B cell (primary cell): ENCODE data around the gene TCP10L. TPM values are rescaled to one million over a fixed set of nuclear protein-coding genes. Genes with fewer than 3 reads are reported as not detected.
"Not testable (repeated sequence)": the region's sequence is repeated elsewhere in the genome, so short reads cannot be mapped to it uniquely, and the experiment has no call there.

ENCODE experiments used
- ATAC-seq: fragments of 200-7000 bp; cut with Tn5 transposase; one replicate; pipeline ENCODE4 v1.10.0; 2021; ENCODE audit warnings: low read depth, mild to moderate bottlenecking, moderate number of reproducible peaks, moderate library complexity
- CTCF ChIA-PET: fragments of 350-600 bp; sonication (Branson Sonifier 250); formaldehyde crosslinking; loops from one replicate; lab custom pipeline; 2021; ENCODE audit warnings: antibody characterized with exemption, inconsistent platforms; lab: Charles Lee
- POLR2A ChIA-PET: fragments of 350-600 bp; sonication (Branson Sonifier 250); formaldehyde crosslinking; loops from one replicate; lab custom pipeline; 2021; ENCODE audit warnings: antibody characterized with exemption; lab: Charles Lee
- DNase-seq: peaks from one replicate; pipeline ENCODE4 v3.0.0; 2013
- H2AFZ ChIP-seq: 2 replicates; pipeline ENCODE4 v1.6.1; 2012; ENCODE audit warnings: mild to moderate bottlenecking, low read depth, low read length; ENCODE audit not compliant: insufficient read depth, poor library complexity, severe bottlenecking
- H3K27ac ChIP-seq, 2 donors: 1 replicate in 1 of 2; 2 replicates in 1 of 2; pipeline ENCODE4 v1.5.1; 2012 to 2013; ENCODE audit warnings: low read length in 2 of 2, mild to moderate bottlenecking in 2 of 2, moderate library complexity in 1 of 2
- H3K27me3 ChIP-seq, 4 experiments: fragments of 200-600 bp in 1 of 4; sonication (generic) in 1 of 4; replicated peaks in 1 of 4; 1 replicate in 2 of 4; 2 replicates in 2 of 4; pipeline versions ENCODE4 v1.6.1 to v1.7.0; 2013 to 2016; ENCODE audit warnings: low read length in 3 of 4, mild to moderate bottlenecking in 2 of 4, mixed read lengths in 1 of 4, moderate library complexity in 1 of 4; ENCODE audit not compliant: insufficient read depth in 4 of 4, control insufficient read depth in 3 of 4; ENCODE audit errors: control extremely low read depth in 1 of 4
- H3K36me3 ChIP-seq, 2 experiments: replicated peaks in 1 of 2; 1 replicate in 1 of 2; 2 replicates in 1 of 2; pipeline versions ENCODE4 v1.6.1 to v1.7.1; 2013; ENCODE audit warnings: low read length in 1 of 2; ENCODE audit not compliant: insufficient read depth in 2 of 2, control insufficient read depth in 1 of 2; ENCODE audit errors: control extremely low read depth in 1 of 2, extremely low read depth in 1 of 2
- H3K4me1 ChIP-seq, 2 donors: fragments of 200-600 bp in 1 of 2; sonication (generic) in 1 of 2; 1 replicate in 1 of 2; 2 replicates in 1 of 2; pipeline versions ENCODE4 v1.5.1 to v1.6.1; 2013 to 2017; ENCODE audit warnings: low read length in 2 of 2; ENCODE audit not compliant: control insufficient read depth in 2 of 2, insufficient read depth in 2 of 2
- H3K4me2 ChIP-seq: replicated peaks from 2 replicates; pipeline ENCODE3; 2012; ENCODE audit warnings: mild to moderate bottlenecking, low read depth, low read length; ENCODE audit not compliant: poor library complexity, severe bottlenecking
- H3K4me3 ChIP-seq, 5 experiments: fragments of 200-600 bp in 1 of 5; sonication (generic) in 1 of 5; 1 replicate in 3 of 5; 2 replicates in 2 of 5; pipeline versions ENCODE4 v1.5.1 to v1.7.0; 2011 to 2016; ENCODE audit warnings: low read length in 4 of 5, mild to moderate bottlenecking in 4 of 5, low read depth in 2 of 5, control low read depth in 1 of 5, moderate library complexity in 1 of 5; ENCODE audit not compliant: insufficient read depth in 1 of 5; ENCODE audit errors: control extremely low read depth in 1 of 5, extremely low read depth in 1 of 5
- H3K79me2 ChIP-seq: fragments of 200-600 bp; sonication (generic); one replicate; pipeline ENCODE4 v1.6.0; 2016; ENCODE audit warnings: low read length; ENCODE audit not compliant: control insufficient read depth, insufficient read depth
- H3K9ac ChIP-seq: fragments of 200-600 bp; sonication (generic); 2 replicates; pipeline ENCODE4 v1.6.1; 2017; ENCODE audit warnings: mild to moderate bottlenecking, low read length, moderate library complexity
- H3K9me3 ChIP-seq, 3 donors: one replicate each; pipeline versions ENCODE4 v1.6.1 to v1.7.1; 2013; ENCODE audit warnings: low read length in 2 of 3; ENCODE audit not compliant: control insufficient read depth in 2 of 3, insufficient read depth in 1 of 3; ENCODE audit errors: control extremely low read depth in 1 of 3
- H4K20me1 ChIP-seq: 2 replicates; pipeline ENCODE4 v1.6.0; 2012; ENCODE audit warnings: mild to moderate bottlenecking, low read length; ENCODE audit not compliant: insufficient read depth, control insufficient read depth, poor library complexity, severe bottlenecking
- H3K27ac Mint-ChIP-seq: one replicate; pipeline ENCODE4 v1.8.0; 2021; ENCODE audit warnings: mixed read lengths
- H3K27me3 Mint-ChIP-seq: one replicate; pipeline ENCODE4 v1.8.0; 2021; ENCODE audit warnings: mixed read lengths
- H3K4me1 Mint-ChIP-seq: one replicate; pipeline ENCODE4 v1.8.0; 2021; ENCODE audit warnings: mixed read lengths
- H3K4me3 Mint-ChIP-seq: one replicate; pipeline ENCODE4 v1.8.0; 2021; ENCODE audit warnings: mixed read lengths
- H3K9me3 Mint-ChIP-seq: one replicate; pipeline ENCODE4 v1.8.0; 2022; ENCODE audit warnings: mixed read lengths; ENCODE audit not compliant: insufficient read depth
- CTCF ChIP-seq: fragments of 200-600 bp; IDR thresholded peaks from one replicate; pipeline ENCODE4 v1.8.0; 2022; ENCODE audit warnings: antibody characterized with exemption, mild to moderate bottlenecking
- EZH2 ChIP-seq: IDR thresholded peaks from 2 replicates; pipeline ENCODE4 v1.6.1; 2012; ENCODE audit warnings: borderline replicate concordance, low read depth, mild to moderate bottlenecking, moderate library complexity, low read length; ENCODE audit not compliant: insufficient read depth, poor library complexity, severe bottlenecking
- WGBS: methylation state at CpG from one replicate; pipeline ENCODE4 v1.1.5; 2013; ENCODE audit warnings: missing lambda C conversion rate; ENCODE audit not compliant: insufficient coverage; 5-methylcytosine and 5-hydroxymethylcytosine counted together
- intact Hi-C: fragments of 100-400 bp; cut with micrococcal nuclease; formaldehyde crosslinking; loops from one replicate; pipeline ENCODE4 v1.10.0; 2022
- polyA plus RNA-seq: library from polyadenylated mRNA; depleted of rRNA; stranded (reverse); fragments of >200 nt; gene quantifications from 2 replicates; pipeline ENCODE4 v1.2.3, GENCODE V29; 2012
- total RNA-seq, 2 donors: library from RNA; stranded (reverse); fragments of 120-200 nt in 1 of 2; gene quantifications; 1 replicate in 1 of 2; 2 replicates in 1 of 2; pipeline versions ENCODE4 v1.2.3 to v1.2.4, GENCODE V29; 2013 to 2022

The TCP10L gene
- total and polyA plus RNA-seq, 2 donors (not counting 1 experiment from before 2014, with no cell fraction given): 0.39 TPM

- Histone ChIP-seq H3K9me3 (peaks cover 0 to 5% (median 0%) of the 10 kb centered on the region in 3 donors), H2AFZ (peak overlapping the region; percentile 95), H3K27ac (peak overlapping the region; percentile 78 to 92), H3K36me3 (peaks cover 2 to 17% of the 10 kb centered on the region in 2 experiments), H3K4me2 (peak overlapping the region; percentile 99), H4K20me1 (no peaks in the 10 kb centered on the region), H3K79me2 (peaks cover 25% of the 10 kb centered on the region), H3K4me1 (peaks cover 3 to 21% of the 10 kb centered on the region in 2 donors), H3K27me3 (no peaks in the 10 kb centered on the region), H3K4me3 (peak overlapping the region; percentile 85 to 95 (median 88)), H3K9ac (peak overlapping the region; percentile 94)
- Mint-ChIP-seq H3K9me3 (no peaks in the 10 kb centered on the region), H3K27ac (peak overlapping the region; percentile 97), H3K4me3 (peak overlapping the region; percentile 98), H3K27me3 (peaks cover 3% of the 10 kb centered on the region), H3K4me1 (peaks cover 7% of the 10 kb centered on the region)
- intact Hi-C loops: loop anchor here (5.0 to 10.0 kb wide), 6 partner anchors 334 to 931 kb away; partner anchors contain the start of genes GART, IFNAR1, MIS18A and SCAF4
- DNase-seq: peak; percentile 63
- WGBS: under 1% methylated on average over 28 of the region's 28 CpGs
- no peak for TF ChIP-seq CTCF
- no peak for TF ChIP-seq EZH2
- POLR2A ChIA-PET: interaction anchor here (1.6 kb wide), 1 partner anchor 161 kb away, joined by 4 read pairs; no protein-coding TSS in a partner anchor
- CTCF ChIA-PET: interaction anchor here (0.6 to 3.0 kb wide), 3 partner anchors 11 to 832 kb away, joined by 4 to 21 read pairs (median 4); partner anchors contain the start of gene PAXBP1
- no peak for ATAC-seq
Observed at GRCh38 chr21:32611471-32611997, 26.2 kb upstream of the TCP10L start.

- H3K27me3 Mint-ChIP-seq, H3K27me3 ChIP-seq, H3K9ac ChIP-seq, H3K27ac ChIP-seq, H4K20me1 ChIP-seq, H3K9me3 Mint-ChIP-seq, H3K4me3 ChIP-seq, H3K9me3 ChIP-seq, H2AFZ ChIP-seq, H3K27ac Mint-ChIP-seq, H3K4me1 Mint-ChIP-seq, POLR2A ChIA-PET, ATAC-seq, DNase-seq: not testable (repeated sequence)
- CTCF ChIA-PET: interaction anchor here (0.6 to 3.0 kb wide), 2 partner anchors 11 to 831 kb away, joined by 4 to 21 read pairs; no protein-coding TSS in a partner anchor
- H3K4me1 ChIP-seq: peaks cover 3 to 21% of the 10 kb centered on the region in 2 donors
- peak overlapping the region; percentile 10 for H3K4me3 Mint-ChIP-seq
- intact Hi-C loops: loop anchor here (5.0 to 10.0 kb wide), 6 partner anchors 334 to 931 kb away; partner anchors contain the start of genes GART, IFNAR1, MIS18A and SCAF4
- peak overlapping the region; percentile 99 for H3K4me2 ChIP-seq
- 93% methylated on average over 10 of the region's 17 CpGs for WGBS
- H3K36me3 ChIP-seq: peaks cover 4 to 23% of the 10 kb centered on the region in 2 experiments
- H3K79me2 ChIP-seq: peaks cover 31% of the 10 kb centered on the region
Observed at GRCh38 chr21:32610940-32611339, 25.6 kb upstream of the TCP10L start.
